Activated T-helper 2 cell treated with anti-CD3 and anti-CD28 coated beads, Interferon-gamma antibody, Interleukin-2, Interleukin-4, amounts not matched to agents 10 μg/mL and 5 μg/mL and 100 μg/mL, durations not matched to agents 14 hours and 24 hours and 36 hours (primary cell): ENCODE data around the gene CHKB. TPM values are rescaled to one million over a fixed set of nuclear protein-coding genes. Genes with fewer than 3 reads are reported as not detected.

Source experiments
- DNase-seq: peaks from one replicate; pipeline ENCODE4 v3.0.0; 2021; ENCODE audit warnings: low spot score
- H3K27ac Mint-ChIP-seq: one replicate; pipeline ENCODE4 v1.8.0; 2021; ENCODE audit warnings: mixed read lengths
- H3K27me3 Mint-ChIP-seq: one replicate; pipeline ENCODE4 v1.8.0; 2021; ENCODE audit warnings: low read depth, mixed read lengths
- H3K36me3 Mint-ChIP-seq: one replicate; pipeline ENCODE4 v1.8.0; 2021; ENCODE audit warnings: low read depth, mixed read lengths
- H3K4me1 Mint-ChIP-seq: one replicate; pipeline ENCODE4 v1.8.0; 2021; ENCODE audit warnings: low read depth, mixed read lengths
- H3K4me3 Mint-ChIP-seq: one replicate; pipeline ENCODE4 v1.8.0; 2021; ENCODE audit warnings: low read depth, mild to moderate bottlenecking, moderate library complexity, mixed read lengths
- H3K9me3 Mint-ChIP-seq: one replicate; pipeline ENCODE4 v1.8.0; 2021; ENCODE audit warnings: mixed read lengths
- intact Hi-C: fragments of 100-400 bp; cut with micrococcal nuclease; formaldehyde crosslinking; loops from one replicate; pipeline ENCODE4 v1.15.1; 2023
- total RNA-seq: library from RNA; stranded (reverse); gene quantifications from 2 replicates; pipeline ENCODE4 v1.2.3, GENCODE V29; 2022

The CHKB gene
- total RNA-seq, 1 donor from 2014 or later = 90.9 TPM

DNA sequence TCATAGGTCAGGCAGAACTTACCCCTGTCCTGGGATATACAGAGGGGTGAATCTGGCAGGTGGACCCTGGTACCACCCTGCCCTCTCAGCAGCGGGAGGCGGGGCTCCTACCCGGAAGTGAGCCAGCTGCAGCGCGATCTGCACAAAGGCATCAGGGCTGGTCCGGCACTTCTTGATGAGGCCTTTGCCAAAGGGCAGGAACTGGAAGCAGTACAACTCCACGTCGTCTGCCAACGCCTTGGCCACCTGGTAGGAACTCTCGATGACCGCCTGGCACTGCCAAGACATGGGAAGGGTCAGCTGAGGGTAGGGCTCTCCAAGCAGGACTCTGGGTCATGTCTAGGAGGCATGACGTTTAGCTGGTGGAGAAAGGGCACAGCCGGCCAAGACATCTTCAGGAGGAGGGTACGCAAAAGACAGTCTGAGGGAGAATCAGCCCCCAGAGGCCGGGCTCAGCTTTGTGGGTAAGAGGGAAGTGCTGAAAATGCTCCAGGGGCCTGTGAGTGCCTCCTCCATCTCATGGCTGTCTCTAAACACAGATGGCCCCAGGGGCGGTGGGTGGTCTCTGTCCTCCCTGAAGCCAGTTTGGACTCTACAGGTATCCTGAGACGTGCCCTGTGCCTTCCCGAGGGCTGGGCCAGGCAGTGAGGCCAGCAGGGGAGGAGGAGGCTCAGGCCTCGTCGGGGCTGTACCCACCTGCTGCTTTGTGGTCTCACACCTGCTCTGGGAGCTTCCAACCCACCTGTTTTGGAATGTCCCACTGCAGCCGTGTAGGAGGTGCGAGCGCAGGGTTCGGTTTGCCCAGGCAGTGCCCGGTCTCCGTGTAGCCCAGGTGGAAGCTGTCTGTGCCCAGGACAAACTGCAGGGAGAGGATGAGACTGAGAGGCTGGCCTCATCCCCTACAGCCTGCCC is 11.1 kb downstream of the CHKB start:
- peaks cover 51% of the 10 kb centered on the region for H3K36me3 Mint-ChIP-seq
- no peaks in the 10 kb centered on the region for H3K4me1 Mint-ChIP-seq
- H3K4me3 Mint-ChIP-seq = no peak overlapping the region
- intact Hi-C loops = no loop called here
- H3K27ac Mint-ChIP-seq = no peak overlapping the region
- DNase-seq = no peak
- no peaks in the 10 kb centered on the region for H3K27me3 Mint-ChIP-seq
- H3K9me3 Mint-ChIP-seq = no peaks in the 10 kb centered on the region

DNA sequence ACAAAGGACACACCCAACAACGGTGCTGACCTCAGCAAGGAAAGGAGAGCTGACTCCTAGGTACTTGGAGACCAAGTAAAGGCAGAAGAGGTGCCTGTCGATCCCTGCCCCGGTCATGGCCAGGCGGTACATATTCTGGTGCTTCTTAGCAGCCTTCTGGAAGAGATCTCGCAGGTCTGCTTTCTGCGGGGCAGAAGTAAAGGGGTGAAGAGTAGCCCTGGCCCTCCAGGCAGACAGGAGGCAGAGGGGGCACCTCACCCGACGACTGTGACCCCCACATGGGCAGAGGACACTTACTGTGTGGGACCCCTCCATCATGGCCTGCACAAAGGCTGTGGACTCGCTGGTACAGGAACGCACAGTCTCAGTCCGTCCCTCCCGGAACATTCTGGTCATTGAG is 11.8 kb downstream of the CHKB start:
- Mint-ChIP-seq H3K4me1 (no peaks in the 10 kb centered on the region), H3K27me3 (no peaks in the 10 kb centered on the region), H3K27ac (no peak overlapping the region), H3K36me3 (peaks cover 46% of the 10 kb centered on the region), H3K4me3 (no peak overlapping the region), H3K9me3 (no peaks in the 10 kb centered on the region)
- DNase-seq = no peak
- intact Hi-C loops = no loop called here

DNA sequence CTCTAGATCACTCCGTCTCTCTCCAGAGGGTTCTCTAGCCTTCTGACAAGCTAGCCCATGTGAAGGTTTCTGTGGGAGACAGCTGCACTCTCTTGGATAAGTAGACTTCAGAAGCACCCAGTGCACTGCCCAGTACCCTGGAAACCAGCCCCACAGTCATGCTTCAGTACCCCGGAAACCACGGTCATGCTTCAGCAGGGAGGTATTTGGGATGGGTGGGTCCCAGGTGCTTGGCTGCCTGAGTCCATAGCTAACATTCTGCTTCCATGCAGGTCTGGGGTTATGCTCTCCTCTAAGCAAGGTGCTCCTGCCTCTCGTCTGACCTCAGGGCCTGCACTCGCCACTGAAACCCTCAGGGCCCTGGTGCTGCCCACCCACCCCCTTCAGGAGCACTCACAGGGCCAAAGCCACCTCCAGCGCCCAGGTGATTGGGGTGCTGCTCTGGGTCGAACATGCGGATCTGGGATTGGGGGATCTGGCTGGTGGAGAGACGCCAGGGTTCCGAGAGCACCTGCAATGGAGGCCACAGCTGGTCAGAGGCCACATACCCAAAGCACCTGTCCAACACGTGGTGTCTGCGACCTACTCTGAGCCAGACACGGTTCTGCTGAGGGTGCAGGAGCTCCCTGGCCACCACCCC is 12.6 kb downstream of the CHKB start:
- peaks cover 43% of the 10 kb centered on the region for H3K36me3 Mint-ChIP-seq
- no peak overlapping the region for H3K4me3 Mint-ChIP-seq
- H3K27me3 Mint-ChIP-seq = no peaks in the 10 kb centered on the region
- no peaks in the 10 kb centered on the region for H3K4me1 Mint-ChIP-seq
- intact Hi-C loops = no loop called here
- no peak for DNase-seq
- H3K27ac Mint-ChIP-seq = no peak overlapping the region
- H3K9me3 Mint-ChIP-seq = no peaks in the 10 kb centered on the region

DNA sequence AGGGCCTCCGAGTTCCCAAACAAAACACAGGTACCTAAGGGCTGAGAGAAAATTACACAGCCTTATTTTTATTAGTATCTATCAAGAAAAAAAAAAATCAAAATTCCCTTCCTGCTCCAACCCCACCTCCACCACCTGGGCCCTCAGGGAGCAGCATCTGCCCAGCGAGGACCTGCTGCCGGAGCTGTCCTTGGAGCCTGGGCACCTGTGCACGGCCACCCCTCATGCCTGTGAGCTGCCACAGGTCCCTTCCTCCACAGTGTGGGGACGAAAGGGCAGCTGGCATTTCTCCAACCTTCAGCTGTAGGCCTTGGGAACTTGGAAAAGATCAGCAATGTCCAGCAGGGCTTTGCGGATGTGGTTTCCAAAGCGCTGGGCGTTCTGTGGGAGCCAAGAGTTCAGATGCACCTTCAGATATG is 13.6 kb downstream of the CHKB start:
- no peaks in the 10 kb centered on the region for H3K4me1 Mint-ChIP-seq
- H3K36me3 Mint-ChIP-seq = peaks cover 40% of the 10 kb centered on the region
- H3K4me3 Mint-ChIP-seq = no peak overlapping the region
- H3K9me3 Mint-ChIP-seq = no peaks in the 10 kb centered on the region
- peaks cover 4% of the 10 kb centered on the region for H3K27me3 Mint-ChIP-seq
- H3K27ac Mint-ChIP-seq = no peak overlapping the region
- intact Hi-C loops = no loop called here
- no peak for DNase-seq

DNA sequence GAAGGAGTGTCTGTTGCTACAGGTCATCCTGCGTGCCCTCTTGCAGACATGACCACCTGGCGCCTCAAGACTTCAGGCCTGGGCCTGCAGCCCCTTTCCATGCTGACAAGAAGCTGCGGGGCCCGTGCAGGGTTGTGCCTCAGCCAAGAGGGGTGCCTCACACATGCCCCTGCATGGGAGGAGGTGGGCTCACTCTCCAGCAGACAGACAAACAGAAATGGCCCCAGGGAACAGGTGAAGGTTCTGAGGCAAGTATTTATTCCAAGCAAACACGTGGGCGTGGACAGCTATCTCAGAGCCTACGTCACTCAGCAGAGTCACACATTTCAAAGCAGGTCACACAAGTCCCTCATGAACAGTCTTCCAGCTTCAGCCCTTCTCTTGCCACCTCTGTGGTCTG is 14.0 kb downstream of the CHKB start:
- Mint-ChIP-seq H3K9me3 (no peaks in the 10 kb centered on the region), H3K36me3 (peaks cover 40% of the 10 kb centered on the region), H3K4me3 (no peak overlapping the region), H3K27me3 (peaks cover 5% of the 10 kb centered on the region), H3K4me1 (peaks cover 2% of the 10 kb centered on the region), H3K27ac (no peak overlapping the region)
- intact Hi-C loops = no loop called here
- no peak for DNase-seq

DNA sequence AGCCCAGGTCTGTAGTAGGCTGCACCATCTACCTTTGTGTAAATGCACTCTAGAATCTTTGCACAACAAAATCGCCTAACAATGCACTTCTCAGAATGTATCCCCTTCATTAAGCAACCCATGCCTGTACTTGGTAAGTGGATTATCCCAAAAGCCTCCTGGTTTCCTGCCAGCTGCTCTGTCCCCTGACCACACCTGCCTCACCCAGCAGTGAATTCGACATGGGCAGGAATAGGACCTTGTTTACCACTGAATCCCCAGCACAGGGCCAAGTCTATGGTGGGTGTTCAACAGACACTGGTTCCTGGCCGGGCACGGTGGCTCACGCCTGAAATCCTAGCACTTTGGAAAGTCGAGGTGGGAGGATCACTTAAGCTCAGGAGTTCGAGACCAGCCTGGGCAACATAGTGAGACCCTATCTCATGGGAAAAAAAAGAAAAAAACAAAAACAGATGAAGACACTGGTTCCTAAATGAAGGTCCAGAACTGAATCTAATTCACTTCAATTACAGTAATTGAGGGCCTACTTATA is 14.9 kb downstream of the CHKB start:
- Mint-ChIP-seq H3K27me3 (peaks cover 10% of the 10 kb centered on the region), H3K4me3 (no peak overlapping the region), H3K27ac (no peak overlapping the region)

DNA sequence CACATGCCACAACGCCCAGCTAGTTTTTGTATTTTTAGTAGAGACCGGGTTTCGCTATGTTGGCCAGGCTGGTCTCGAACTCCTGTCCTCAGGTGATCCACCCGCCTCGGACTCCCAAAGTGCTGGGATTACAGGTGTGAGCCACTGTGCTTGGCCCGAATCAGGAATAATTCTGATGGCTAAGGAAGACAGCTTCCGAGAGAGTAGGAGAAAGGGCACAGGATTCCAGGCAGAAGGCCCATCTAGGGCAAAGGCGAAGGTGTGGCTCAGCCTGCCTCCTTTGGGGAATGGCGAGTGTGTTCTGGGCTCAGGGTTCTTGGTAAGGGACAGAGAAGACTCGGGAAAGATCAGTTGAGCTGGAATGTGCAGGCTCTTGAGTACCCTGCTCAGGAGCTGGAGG is 18.4 kb downstream of the CHKB start:
- H3K27me3 Mint-ChIP-seq = peaks cover 20% of the 10 kb centered on the region
- no peak overlapping the region for H3K27ac Mint-ChIP-seq
- no peak for DNase-seq
- peaks cover 16% of the 10 kb centered on the region for H3K4me1 Mint-ChIP-seq
- H3K36me3 Mint-ChIP-seq = peaks cover 8% of the 10 kb centered on the region
- H3K4me3 Mint-ChIP-seq = no peak overlapping the region
- no peaks in the 10 kb centered on the region for H3K9me3 Mint-ChIP-seq
- intact Hi-C loops = no loop called here

More for the DNA sequence above, 14.9 kb downstream of the CHKB start:
- H3K36me3 Mint-ChIP-seq = peaks cover 38% of the 10 kb centered on the region
- DNase-seq = no peak
- H3K9me3 Mint-ChIP-seq = no peaks in the 10 kb centered on the region
- intact Hi-C loops = no loop called here
- peaks cover 9% of the 10 kb centered on the region for H3K4me1 Mint-ChIP-seq

DNA sequence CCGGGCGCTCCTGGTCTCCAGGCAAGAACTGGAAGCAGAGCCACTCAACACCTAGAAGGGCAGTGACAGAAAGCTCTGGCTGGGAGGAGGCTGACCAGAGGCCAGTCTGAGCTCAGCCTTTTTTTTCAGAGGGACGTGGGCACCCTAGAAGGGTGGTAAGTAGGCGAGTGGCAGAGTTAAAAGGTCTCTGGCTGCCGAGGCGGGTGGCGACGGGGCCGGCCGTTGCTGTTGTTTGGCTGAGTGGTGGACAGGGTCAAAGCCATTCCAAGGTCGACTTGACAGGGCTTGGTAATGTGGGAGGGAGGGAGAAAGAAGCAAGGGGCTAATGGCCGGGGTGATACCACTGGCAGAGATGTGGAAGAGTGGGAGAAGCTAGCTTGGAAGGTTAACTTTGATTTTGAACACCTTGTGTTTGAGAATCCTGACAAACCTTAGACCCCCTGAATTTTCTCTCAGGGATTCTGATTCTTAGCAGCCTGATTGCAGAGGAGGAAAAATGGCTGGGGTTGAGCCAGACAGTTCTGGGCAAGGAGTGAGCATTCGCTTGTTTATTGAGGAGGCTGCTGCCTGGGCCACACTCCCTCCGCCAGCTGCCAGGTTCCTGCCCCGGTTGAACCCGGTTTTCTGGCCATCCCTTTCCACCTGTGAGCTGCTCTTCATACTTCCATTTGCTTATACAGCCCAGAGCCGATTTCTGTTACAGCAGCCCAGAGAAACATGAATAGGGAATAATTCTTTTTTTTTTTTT is 19.1 kb downstream of the CHKB start:
- Mint-ChIP-seq H3K27me3 (peaks cover 20% of the 10 kb centered on the region), H3K9me3 (no peaks in the 10 kb centered on the region), H3K4me3 (peak overlapping the region; percentile 89), H3K4me1 (peaks cover 16% of the 10 kb centered on the region), H3K27ac (no peak overlapping the region), H3K36me3 (peaks cover 7% of the 10 kb centered on the region)
- intact Hi-C loops = loop anchor here (1.0 to 2.0 kb wide), 2 partner anchors 19 to 38 kb away; partner anchors contain the start of genes CHKB and SCO2
- no peak for DNase-seq

DNA sequence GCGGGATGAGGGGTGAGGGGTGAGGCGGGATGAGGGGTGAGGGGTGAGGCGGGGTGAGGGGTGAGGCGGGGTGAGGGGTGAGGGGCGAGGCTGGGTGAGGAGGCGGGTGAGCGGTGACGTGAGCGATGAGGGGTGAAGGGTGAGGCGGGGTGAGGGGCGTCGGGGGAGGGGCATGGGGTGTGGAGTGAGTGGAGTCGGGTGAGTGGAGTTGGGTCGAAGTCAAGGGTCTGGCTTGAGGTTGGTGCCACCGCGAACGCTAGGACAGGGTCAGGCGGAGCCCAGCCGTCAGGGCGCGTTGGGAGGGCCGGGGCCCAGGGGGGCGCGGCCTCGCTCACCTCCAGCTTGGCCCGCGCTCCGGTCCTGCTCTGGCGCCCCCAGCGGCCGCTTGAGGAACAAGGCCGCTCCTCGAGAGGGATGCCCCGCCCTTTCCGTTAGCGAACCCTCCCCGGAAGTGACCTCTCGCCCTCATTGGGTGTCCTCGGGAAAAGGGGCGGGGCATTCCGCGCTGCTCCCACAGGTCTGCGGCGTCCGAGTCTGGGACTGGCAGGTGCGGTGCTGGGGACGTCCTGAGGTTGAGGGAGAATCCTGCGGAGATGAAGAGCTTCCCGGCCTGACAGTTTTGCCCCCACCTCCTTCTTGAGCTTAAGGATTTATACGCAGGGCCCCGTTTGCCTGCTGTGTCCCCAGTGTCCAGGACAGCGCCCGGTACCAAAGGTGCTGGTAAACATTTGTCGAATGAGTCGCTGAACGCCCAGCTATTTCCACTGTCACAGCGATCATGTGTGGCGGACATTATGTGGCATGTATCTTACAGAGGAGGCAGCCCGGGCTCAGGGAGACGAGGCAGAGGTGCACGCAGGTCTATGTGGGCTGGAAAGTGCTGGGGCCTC is 19.9 kb downstream of the CHKB start, which contains the start of gene SYCE3:
Gene SYCE3 (minus strand): TSS at position 397 of the 890 bp plus-strand sequence. CDS start 6,514 bp downstream, outside the sequence.
- peaks cover 20% of the 10 kb centered on the region for H3K27me3 Mint-ChIP-seq
- H3K9me3 Mint-ChIP-seq = no peaks in the 10 kb centered on the region
- peak; percentile 96 for DNase-seq
- intact Hi-C loops = loop anchor here (1.0 to 2.0 kb wide), 2 partner anchors 20 to 37 kb away; partner anchors contain the start of genes CHKB and SCO2
- peak within 1 kb of the TSS; percentile 89 for H3K4me3 Mint-ChIP-seq
- H3K4me1 Mint-ChIP-seq = peaks cover 16% of the 10 kb centered on the region
- H3K27ac Mint-ChIP-seq = peak within 1 kb of the TSS; percentile 66
- H3K36me3 Mint-ChIP-seq = peaks cover 3% of the 10 kb centered on the region

DNA sequence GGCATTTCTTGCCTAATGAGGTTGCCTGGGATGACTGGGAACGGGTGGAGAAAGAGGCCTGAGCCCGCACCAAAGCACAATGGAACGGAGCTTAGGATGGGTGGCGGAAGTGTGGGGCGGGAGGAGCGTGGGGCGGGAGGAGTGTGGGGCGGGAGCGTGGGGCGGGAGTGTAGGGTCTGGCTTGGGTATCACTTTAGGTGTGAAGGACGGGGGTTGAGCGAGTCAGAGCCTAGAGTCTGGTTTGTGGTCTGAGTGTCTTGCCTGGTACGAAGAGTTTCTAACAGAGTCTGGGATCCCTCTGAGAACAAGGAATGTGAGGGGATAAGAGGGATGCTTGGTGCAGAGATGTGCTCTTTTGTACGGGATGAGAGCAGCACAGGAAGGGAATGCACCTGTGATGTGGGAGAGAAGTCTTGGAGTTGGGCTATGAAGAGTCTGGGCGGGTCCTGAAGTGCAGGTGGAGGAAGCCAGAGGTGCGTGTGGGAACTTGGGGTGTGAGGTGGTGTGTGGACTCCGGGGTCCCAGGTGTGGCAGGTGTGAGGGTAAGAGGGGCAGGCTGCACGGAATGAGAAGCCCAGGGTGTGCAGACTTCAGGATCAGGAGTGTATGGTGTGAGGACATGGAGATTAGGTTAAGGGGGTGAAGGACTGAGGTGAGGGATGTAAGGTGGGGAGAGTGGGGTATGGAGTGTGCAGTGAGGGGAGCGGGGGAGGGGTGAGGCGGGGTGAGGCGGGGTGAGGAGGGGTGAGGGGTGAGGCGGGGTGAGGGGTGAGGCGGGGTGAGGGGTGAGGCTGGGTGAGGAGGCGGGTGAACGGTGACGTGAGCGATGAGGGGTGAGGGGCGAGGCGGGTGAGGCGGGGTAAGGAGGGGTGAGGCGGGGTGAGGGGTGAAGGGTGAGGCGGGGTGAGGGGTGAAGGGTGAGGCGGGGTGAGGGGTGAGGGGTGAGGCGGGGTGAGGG is 21.0 kb downstream of the CHKB start:
- Mint-ChIP-seq H3K4me3 (peak overlapping the region; percentile 67), H3K27me3 (peaks cover 20% of the 10 kb centered on the region), H3K27ac (peak overlapping the region; percentile 66), H3K4me1 (peaks cover 16% of the 10 kb centered on the region), H3K36me3 (no peaks in the 10 kb centered on the region), H3K9me3 (no peaks in the 10 kb centered on the region)
- no peak for DNase-seq
- intact Hi-C loops = loop anchor here (2.0 kb wide), 2 partner anchors 17 to 21 kb away; partner anchors contain the start of genes CHKB and KLHDC7B

DNA sequence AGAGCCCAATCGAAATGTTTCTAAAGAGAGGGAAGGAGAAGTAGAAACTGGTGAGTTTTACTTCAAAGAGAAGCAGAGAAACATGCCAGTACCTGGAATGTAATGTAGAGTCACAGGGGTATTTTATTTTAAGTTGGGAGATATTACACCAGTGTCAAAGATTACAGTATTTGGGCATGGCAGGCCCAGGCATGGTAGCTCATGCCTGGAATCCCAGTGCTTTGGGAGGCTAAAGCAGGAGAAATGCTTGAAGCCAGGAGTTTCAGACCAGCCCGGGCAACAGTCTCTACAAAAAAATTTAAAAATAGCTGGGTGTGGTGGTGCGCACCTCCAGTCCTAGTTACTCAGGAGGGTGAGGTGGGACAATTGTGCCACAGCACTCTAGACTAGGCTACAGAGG is 22.6 kb downstream of the CHKB start:
- no peak for DNase-seq
- H3K27ac Mint-ChIP-seq = no peak overlapping the region
- peaks cover 19% of the 10 kb centered on the region for H3K4me1 Mint-ChIP-seq
- H3K4me3 Mint-ChIP-seq = no peak overlapping the region
- peaks cover 29% of the 10 kb centered on the region for H3K27me3 Mint-ChIP-seq
- H3K9me3 Mint-ChIP-seq = no peaks in the 10 kb centered on the region
- intact Hi-C loops = loop anchor here (2.0 kb wide), 1 partner anchor 15 kb away; the partner anchor contains the start of gene KLHDC7B
- no peaks in the 10 kb centered on the region for H3K36me3 Mint-ChIP-seq
